IPS-NIHi7 (cell line): Measurements from ENCODE around the gene NUAK2.
"Not testable (repeated sequence)": the region's sequence is repeated elsewhere in the genome, so short reads cannot be mapped to it uniquely, and the experiment has no call there.

Source experiments
- DNase-seq: peaks from one replicate; pipeline ENCODE4 v3.0.0; 2012; ENCODE audit warnings: mixed read lengths; ENCODE audit errors: extremely low spot score

NUAK2 gene

DNA sequence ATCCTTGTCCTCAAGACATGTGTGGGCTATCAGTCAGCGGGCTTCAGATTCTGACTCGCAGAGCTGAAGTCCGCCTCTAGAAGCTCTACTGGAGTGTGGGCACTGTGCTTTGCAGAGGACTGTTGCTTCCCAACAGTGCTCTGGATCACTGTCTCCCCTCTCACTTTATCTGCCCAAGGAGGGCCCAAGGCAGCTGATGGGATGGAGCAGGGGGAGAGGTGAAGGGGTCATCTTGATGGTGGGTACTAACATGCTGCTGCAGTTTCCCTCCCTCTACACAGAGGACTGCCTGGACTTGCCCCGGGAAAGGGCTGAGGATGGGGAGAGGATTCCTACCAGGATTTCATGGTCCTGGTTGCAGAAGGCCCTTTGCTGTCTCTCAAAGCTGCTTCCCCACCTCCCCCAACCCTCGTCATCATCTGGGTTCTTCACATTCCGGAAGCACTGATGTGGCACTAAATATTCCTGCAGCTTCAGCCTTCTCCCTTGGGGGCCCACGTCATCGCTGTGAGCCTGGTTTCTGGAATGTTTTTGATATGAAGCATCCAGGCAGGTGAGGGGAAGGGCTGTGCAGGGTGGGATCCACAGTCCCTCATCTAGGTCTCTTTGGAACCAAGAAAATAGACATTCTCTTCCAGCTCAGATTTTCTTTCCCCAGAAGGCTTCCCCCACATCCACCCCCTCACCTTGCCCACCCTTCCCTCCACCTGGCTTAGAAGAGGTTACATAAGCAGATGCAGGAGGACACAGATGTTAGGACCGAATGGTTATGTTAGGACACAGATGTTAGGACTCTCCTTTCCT lies 23.2 kb downstream of the NUAK2 start:
- DNase-seq = no peak

- DNase-seq = not testable (repeated sequence)
These were observed 23.9 kb downstream of the NUAK2 start for GRCh38 chr1:205297546-205298177.

- no peak for DNase-seq
These were observed 25.4 kb downstream of the NUAK2 start for GRCh38 chr1:205296154-205296553.

DNA sequence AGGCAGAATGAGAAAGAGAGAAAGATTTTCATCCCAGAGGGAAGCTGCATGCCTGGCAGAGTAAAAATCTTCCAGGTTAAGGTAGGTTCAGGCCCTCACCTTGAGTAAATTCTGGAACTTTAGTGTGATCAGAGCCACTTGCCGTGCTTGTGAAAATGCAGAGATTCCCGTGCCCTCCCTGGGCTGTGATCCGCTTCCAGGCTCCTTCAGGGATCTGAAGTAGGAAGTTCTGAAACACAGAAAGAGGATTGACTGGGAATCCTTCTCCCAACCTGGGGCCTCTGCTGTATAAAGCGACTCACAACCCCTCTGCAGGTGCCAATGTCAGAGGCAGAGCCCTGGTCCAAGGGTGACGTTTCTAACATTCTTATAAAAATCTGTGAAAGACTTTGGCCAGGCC lies 26.6 kb downstream of the NUAK2 start:
- no peak for DNase-seq

GRCh38 chr1:205294175-205294917 lies 27.2 kb downstream of the NUAK2 start:
- peak; percentile 71 for DNase-seq

DNA sequence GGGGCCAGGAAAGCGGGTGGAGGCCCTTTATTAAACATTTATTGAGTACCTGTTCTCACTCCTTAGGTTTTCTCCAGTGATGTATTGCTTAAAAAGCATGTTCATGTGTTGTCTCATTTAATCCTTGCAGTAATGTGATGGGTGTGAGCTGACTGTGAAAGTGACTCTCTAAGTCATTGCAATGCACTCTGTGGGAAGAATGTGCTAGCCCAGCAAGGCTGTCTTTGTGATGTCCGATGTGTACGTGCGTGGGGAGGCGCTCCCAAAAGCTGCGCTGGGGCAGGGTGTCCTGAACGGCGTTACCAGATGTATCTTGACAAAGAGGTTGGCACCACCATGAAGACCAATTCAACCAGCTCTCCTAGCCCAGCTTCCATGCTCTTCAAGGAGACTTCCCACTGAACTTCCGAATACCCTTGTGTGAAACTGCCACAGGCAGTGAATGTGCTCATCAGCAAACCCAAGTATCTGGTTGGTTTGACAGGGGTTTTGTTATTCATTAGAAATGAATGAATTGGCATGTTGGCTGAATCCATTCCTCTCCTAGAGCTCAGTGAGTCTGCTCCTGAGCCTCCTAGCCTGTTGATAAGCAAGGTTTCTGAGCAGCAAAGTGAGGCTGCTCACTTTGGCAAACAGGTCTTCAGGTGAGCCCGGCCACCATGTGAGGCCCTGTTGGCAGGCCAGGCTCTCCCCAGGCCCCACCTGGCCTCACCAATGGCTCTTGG lies 28.0 kb downstream of the NUAK2 start:
- no peak for DNase-seq

- DNase-seq = no peak
These were observed 29.9 kb downstream of the NUAK2 start for GRCh38 chr1:205291596-205291995.

- no peak for DNase-seq
These were observed 33.6 kb downstream of the NUAK2 start for GRCh38 chr1:205287767-205288559.

GRCh38 chr1:205287076-205287475 lies 34.5 kb downstream of the NUAK2 start:
- no peak for DNase-seq

- no peak for DNase-seq
These were observed 35.1 kb downstream of the NUAK2 start for GRCh38 chr1:205286335-205286950.

- no peak for DNase-seq
These were observed 36.0 kb downstream of the NUAK2 start for GRCh38 chr1:205285381-205286101.

- DNase-seq = peak; percentile 92
These were observed 37.0 kb downstream of the NUAK2 start for GRCh38 chr1:205284420-205285144.

DNA sequence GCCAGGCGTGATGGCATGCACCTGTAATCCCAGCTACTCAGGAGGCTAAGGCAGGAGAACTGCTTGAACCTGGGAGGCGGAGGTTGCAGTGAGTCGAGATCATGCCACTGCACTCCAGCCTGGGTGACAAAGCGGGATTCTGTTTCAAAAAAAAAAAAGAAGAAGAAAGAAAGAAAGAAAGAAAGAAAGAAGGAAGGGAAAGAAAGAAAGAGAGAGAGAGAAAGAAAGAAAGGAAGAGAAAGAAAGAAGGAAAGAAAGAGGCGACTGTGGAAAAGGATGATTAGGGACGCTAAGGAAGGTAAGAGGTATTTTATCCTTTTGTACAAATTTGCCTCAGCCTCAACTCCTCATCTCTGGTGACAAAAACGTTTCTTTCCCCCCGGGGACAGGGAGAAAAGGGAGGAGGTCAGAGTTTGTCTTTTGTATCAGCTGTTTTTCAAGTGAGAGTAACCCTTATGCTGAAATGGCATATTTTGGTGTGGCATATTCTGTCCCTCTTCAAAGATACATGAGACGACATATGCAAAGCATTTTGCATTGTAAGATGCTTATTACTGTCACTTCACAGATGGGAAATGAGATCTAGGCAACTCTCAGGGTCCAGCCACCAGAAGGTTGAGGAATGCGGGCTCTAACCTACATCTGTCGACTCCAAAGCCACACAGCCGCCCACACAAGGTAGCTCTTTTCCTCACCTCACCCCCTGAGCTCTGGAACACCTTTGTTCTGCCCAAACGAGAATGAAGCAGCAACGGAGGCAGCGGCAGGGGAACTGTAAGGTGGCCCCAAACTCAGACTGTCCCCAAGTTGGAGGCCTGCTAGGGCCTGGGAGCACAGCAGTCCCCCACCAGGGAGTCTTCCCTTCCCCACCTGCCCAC lies 38.0 kb downstream of the NUAK2 start:
- no peak for DNase-seq

DNA sequence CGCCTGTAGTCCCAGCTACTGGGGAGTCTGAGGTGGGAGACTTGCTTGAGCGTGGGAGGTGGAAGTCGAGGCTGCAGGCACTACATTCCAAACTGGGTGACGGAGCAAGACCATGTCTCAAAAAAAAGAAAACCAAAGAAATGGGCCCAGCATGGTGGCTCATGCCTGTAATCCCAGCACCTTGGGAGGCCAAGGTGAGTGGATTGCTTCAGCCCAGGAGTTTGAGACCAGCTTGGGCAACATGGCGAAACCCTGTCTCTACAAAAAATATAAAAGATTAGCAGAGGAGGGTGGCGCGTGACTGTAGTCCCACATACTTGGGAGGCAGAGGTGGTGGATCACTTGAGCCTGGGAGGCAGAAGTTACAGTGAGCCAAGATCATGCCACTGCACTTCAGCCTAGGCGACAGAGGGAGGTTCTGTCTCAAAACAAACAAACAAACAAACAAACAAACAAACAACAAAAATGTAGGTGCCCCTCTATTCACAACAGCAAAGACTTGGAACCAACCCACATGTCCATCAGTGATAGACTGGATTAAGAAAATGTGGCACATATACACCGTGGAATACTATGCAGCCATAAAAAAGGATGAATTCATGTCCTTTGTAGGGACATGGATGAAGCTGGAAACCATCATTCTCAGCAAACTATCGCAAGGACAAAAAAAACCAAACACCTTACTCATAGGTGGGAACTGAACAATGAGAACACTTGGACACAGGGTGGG lies 40.7 kb downstream of the NUAK2 start:
- DNase-seq = not testable (repeated sequence)

- DNase-seq = no peak
These were observed 41.6 kb downstream of the NUAK2 start for GRCh38 chr1:205279986-205280385.

DNA sequence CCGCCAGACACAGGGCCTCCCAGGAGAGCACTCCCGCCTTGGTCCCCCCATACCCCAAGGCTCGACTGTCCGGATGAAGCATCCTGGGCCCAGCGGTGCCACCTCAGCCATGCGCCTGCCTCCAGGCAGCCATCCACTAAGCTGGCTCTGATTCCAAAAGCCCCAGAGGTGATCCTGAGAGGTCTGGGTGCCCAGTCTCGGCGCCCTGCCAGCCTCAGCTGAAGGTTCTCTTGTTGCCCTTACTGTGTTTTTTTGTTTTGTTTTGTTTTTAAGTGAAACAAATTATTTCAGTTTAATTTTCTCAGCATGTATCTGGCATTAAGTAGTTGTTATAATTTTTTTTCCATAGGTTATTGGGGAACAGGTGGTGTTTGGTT lies 44.9 kb downstream of the NUAK2 start:
- no peak for DNase-seq

- no peak for DNase-seq
These were observed 45.4 kb downstream of the NUAK2 start for GRCh38 chr1:205275916-205276688.
